Measurements from ENCODE around the gene EMC1. TPM values are rescaled to one million over a fixed set of nuclear protein-coding genes. Genes with fewer than 3 reads are reported as not detected.
A peak's percentile ranks its signal among the peaks of the same experiment; 100 is the strongest.
"Not testable (repeated sequence)": the region's sequence is repeated elsewhere in the genome, so short reads cannot be mapped to it uniquely, and the experiment has no call there.

Gene EMC1
- total and polyA plus RNA-seq, 9 donors, result 15.0 to 53.9 (median 34.4) TPM

DNA sequence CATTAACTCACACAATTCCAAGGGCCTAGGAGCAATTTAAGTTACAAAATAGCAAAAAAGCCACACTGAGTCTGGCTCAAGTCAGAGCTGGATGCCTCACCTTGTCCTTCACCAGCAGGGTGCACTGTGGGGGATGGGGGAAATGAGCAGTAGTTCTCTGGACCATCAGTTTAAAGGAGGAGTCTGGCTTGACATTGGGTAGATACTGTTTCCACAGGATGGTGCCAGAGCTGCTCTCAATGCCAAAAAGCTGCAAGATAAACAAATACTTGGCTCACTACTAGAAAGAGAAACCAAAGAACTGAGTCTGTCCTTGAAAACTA is 18.8 kb downstream of the EMC1 start:
- TF ChIP-seq POLR2A (IDR thresholded peaks at IDR 0.05), result no peak
- TF ChIP-seq, protein P1, sequence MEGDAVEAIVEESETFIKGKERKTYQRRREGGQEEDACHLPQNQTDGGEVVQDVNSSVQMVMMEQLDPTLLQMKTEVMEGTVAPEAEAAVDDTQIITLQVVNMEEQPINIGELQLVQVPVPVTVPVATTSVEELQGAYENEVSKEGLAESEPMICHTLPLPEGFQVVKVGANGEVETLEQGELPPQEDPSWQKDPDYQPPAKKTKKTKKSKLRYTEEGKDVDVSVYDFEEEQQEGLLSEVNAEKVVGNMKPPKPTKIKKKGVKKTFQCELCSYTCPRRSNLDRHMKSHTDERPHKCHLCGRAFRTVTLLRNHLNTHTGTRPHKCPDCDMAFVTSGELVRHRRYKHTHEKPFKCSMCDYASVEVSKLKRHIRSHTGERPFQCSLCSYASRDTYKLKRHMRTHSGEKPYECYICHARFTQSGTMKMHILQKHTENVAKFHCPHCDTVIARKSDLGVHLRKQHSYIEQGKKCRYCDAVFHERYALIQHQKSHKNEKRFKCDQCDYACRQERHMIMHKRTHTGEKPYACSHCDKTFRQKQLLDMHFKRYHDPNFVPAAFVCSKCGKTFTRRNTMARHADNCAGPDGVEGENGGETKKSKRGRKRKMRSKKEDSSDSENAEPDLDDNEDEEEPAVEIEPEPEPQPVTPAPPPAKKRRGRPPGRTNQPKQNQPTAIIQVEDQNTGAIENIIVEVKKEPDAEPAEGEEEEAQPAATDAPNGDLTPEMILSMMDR (IDR thresholded peaks at IDR 0.05), result peak in 1 of 3 donors; percentile 36
- Histone ChIP-seq H3K27ac (peak overlapping the region in 1 of 2 donors; percentile 66), H3K4me3 (no peak overlapping the region), H3K4me1 (ENCODE audit: insufficient read depth) (peaks cover 19% of the 10 kb centered on the region), H3K9me3 (no peaks in the 10 kb centered on the region), H3K36me3 (no peaks in the 10 kb centered on the region), H3K27me3 (no peaks in the 10 kb centered on the region)
- intact Hi-C loops (cut with DNase I), result loop anchor here in 2 of 4 donors (10.0 kb wide), 2 partner anchors 48 to 328 kb away; partner anchors contain the start of gene ALDH4A1 (in 1 of the 2)
- DNase-seq, result peak; percentile 64 to 78 (median 71)

DNA sequence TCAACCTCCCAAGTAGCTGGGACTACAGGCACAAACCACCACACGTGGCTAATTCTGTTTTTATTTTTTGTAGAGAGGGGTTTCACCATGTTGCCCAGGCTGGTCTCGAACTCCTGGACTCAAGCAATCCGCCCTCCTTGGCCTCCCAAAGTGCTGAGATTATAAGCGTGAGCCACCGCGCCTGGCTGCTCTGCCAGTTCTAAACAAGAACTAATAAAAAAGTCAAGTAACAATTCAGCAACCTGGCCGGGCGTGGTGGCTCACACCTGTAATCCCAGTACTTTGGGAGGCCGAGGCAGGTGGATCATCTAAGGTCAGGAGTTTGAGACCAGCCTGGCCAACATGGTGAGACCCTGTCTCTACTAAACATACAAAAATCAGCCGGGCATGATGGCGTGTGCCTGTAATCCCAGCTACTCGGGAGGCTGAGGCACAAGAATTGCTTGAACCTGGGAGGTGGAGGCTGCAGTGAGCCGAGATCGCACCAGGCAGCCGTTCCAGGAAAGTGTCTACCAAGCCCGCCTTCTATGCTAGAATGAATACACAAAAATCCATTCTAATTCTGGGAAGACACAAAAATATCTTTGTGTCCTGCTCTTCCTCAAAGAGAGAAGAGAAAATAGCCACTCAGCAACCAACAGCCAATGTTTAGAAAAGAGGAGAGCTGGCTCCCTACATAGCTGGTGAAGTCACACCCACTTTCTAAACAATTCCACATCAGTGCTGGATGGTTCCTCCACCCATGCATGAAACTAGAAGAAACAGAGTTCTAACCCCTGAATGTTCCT is 19.4 kb downstream of the EMC1 start:
- not testable (repeated sequence) for DNase-seq, H3K9me3 ChIP-seq, H3K4me3 ChIP-seq, H3K27me3 ChIP-seq, H3K36me3 ChIP-seq
- intact Hi-C loops (cut with DNase I), result loop anchor here in 2 of 4 donors (10.0 kb wide), 2 partner anchors 47 to 327 kb away; partner anchors contain the start of gene ALDH4A1 (in 1 of the 2)
- Histone ChIP-seq H3K4me1 (ENCODE audit: insufficient read depth) (peaks cover 19% of the 10 kb centered on the region), H3K27ac (peak overlapping the region; percentile 16 to 56)
- WGBS, 3 donors, result 71 to 79% (median 78%) methylated on average over 16 of the region's 16 CpGs

DNA sequence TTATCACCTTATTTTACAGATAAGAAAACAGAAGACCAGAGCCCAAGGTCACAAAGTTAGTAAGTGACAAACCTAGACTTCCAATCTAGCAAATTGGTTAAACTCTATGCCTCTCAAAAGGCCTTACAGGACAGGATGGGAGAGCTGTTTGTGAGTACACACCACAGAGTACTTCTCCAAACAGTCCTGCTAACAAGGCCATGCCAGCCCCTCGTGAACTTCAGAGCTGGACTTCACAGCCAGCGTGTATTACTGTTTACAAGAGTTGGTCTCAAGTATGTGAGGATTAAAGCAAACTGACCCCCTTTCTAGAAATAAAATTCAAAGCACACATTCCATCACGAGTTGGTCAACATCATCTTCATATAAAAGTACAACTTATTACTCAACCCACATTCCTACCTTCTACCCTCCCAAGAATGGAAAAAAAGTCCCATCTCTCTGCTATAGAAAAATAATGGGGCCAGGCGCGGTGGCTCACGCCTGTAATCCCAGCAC is 21.4 kb downstream of the EMC1 start:
- Histone ChIP-seq H3K4me1 (ENCODE audit: insufficient read depth) (peaks cover 19% of the 10 kb centered on the region), H3K9me3 (no peaks in the 10 kb centered on the region), H3K4me3 (no peak overlapping the region), H3K27ac (no peak overlapping the region), H3K36me3 (no peaks in the 10 kb centered on the region), H3K27me3 (no peaks in the 10 kb centered on the region)
- intact Hi-C loops (cut with DNase I), result loop anchor here in 2 of 4 donors (10.0 kb wide), 2 partner anchors 45 to 325 kb away; partner anchors contain the start of gene ALDH4A1 (in 1 of the 2)
- TF ChIP-seq POLR2A (IDR thresholded peaks at IDR 0.05) (no peak), EP300 (IDR thresholded peaks at IDR 0.05) (no peak)
- TF ChIP-seq, protein P1 (IDR thresholded peaks at IDR 0.05), result no peak
- 56 to 66% (median 61%) methylated on average over 6 of the region's 6 CpGs for WGBS, 3 donors
- no peak for DNase-seq

DNA sequence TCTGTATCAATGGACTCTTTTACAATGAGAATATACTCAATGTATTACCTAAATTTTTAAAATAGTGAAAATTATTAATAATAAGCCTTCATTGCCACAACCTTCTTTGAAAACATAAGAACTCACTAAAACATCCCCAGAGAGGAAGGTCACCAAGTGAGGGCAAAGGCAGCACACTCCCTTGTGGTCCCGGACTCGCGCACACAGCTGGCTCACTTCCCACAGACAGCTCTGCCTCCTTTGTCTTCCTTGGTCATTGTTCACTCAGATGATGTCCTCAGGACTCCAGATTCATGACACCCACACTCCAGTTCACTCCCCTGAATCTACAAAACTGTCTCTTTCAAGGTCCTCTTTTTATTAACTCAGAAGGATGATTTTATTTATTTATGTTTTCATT is 22.1 kb downstream of the EMC1 start:
- WGBS, 3 donors, result 29 to 43% (median 37%) methylated on average over 3 of the region's 3 CpGs
- no peak for DNase-seq
- Histone ChIP-seq H3K4me1 (ENCODE audit: insufficient read depth) (peaks cover 19% of the 10 kb centered on the region), H3K27me3 (no peaks in the 10 kb centered on the region), H3K36me3 (no peaks in the 10 kb centered on the region), H3K4me3 (no peak overlapping the region), H3K27ac (no peak overlapping the region), H3K9me3 (no peaks in the 10 kb centered on the region)
- TF ChIP-seq EP300 (IDR thresholded peaks at IDR 0.05) (no peak), POLR2A (IDR thresholded peaks at IDR 0.05) (no peak)
- TF ChIP-seq, protein P1 (IDR thresholded peaks at IDR 0.05), result no peak
- intact Hi-C loops (cut with DNase I), result no loop called here

Measured in ovary (tissue), 9 donors.